Endothelial cell of umbilical vein (primary cell): Measurements from ENCODE around the gene GLP1R. TPM values are rescaled to one million over a fixed set of nuclear protein-coding genes. Genes with fewer than 3 reads are reported as not detected.

Experiments used
- BruUV-seq: library from RNA; stranded (reverse); fragments of 400-500 nt; replicated peaks from 2 replicates; lab custom pipeline; 2021; lab: Mats Ljungman, UMichigan
- CTCF ChIA-PET: fragments of 300-600, 350-600 bp; sonication (Branson Sonifier 250); formaldehyde crosslinking; loops from one replicate; lab custom pipeline; 2021; ENCODE audit warnings: antibody characterized with exemption, inconsistent platforms; lab: Charles Lee
- POLR2A ChIA-PET: fragments of 300-600, 350-600 bp; sonication (Branson Sonifier 250); formaldehyde crosslinking; loops from one replicate; lab custom pipeline; 2021; ENCODE audit warnings: antibody characterized with exemption, inconsistent platforms; lab: Charles Lee
- DNase-seq: peaks from one replicate; pipeline ENCODE4 v3.0.0-alpha.2; 2011; ENCODE audit warnings: low read depth, low spot score
- FAIRE-seq: peaks from 2 replicates; lab custom pipeline; 2011; peaks lifted over from hg19 to GRCh38; lab: Jason Lieb, UNC
- H2AFZ ChIP-seq: 2 replicates; pipeline ENCODE4 v1.6.0; 2012; ENCODE audit warnings: low read depth, low read length, control low read depth, inconsistent platforms
- H3K27ac ChIP-seq: 2 replicates; pipeline ENCODE4 v1.5.1; 2011; ENCODE audit warnings: low read depth, mild to moderate bottlenecking, control low read depth, low read length, moderate library complexity; ENCODE audit not compliant: insufficient read depth
- H3K27me3 ChIP-seq, 2 experiments: 2 replicates each; pipeline versions ENCODE4 v1.6.0 to v1.6.1; 2011; ENCODE audit warnings: low read length in 2 of 2, mixed read lengths in 1 of 2; ENCODE audit not compliant: control insufficient read depth in 2 of 2, insufficient read depth in 2 of 2
- H3K36me3 ChIP-seq, 2 experiments: 2 replicates in 1 of 2; 3 replicates in 1 of 2; pipeline ENCODE4 v1.5.1; 2011; ENCODE audit warnings: low read length in 2 of 2, mild to moderate bottlenecking in 1 of 2, moderate library complexity in 1 of 2; ENCODE audit not compliant: control insufficient read depth in 2 of 2, insufficient read depth in 2 of 2; ENCODE audit errors: extremely low read depth in 1 of 2
- H3K4me1 ChIP-seq: 3 replicates; pipeline ENCODE4 v1.5.1; 2011; ENCODE audit warnings: mild to moderate bottlenecking, low read length; ENCODE audit not compliant: control insufficient read depth, insufficient read depth; ENCODE audit errors: extremely low read depth
- H3K4me2 ChIP-seq: 2 replicates; pipeline ENCODE4 v1.6.1; 2011; ENCODE audit warnings: low read length, control low read depth, mixed read lengths; ENCODE audit not compliant: insufficient read depth
- H3K4me3 ChIP-seq, 3 experiments: fragments of 200-600 bp in 1 of 3; sonication (generic), shearing (Covaris generic) in 1 of 3; replicated peaks in 1 of 3; 2 replicates each; pipeline ENCODE4 v1.5.1; 2011 to 2016; ENCODE audit warnings: control low read depth in 3 of 3, low read length in 3 of 3, mild to moderate bottlenecking in 2 of 3, inconsistent platforms in 1 of 3, low read depth in 1 of 3, moderate library complexity in 1 of 3; ENCODE audit not compliant: insufficient read depth in 1 of 3
- H3K79me2 ChIP-seq: 2 replicates; pipeline ENCODE4 v1.6.0; 2012; ENCODE audit warnings: low read length, inconsistent platforms; ENCODE audit not compliant: control insufficient read depth, insufficient read depth
- H3K9ac ChIP-seq: replicated peaks from 2 replicates; pipeline ENCODE3; 2011; ENCODE audit warnings: low read length, control low read depth; ENCODE audit not compliant: insufficient read depth; ENCODE audit errors: extremely low read depth
- H3K9me1 ChIP-seq: replicated peaks from 3 replicates; pipeline ENCODE4 v1.6.0; 2011; ENCODE audit warnings: mild to moderate bottlenecking, low read length; ENCODE audit not compliant: control insufficient read depth, insufficient read depth; ENCODE audit errors: extremely low read depth
- H3K9me3 ChIP-seq: replicated peaks from 2 replicates; pipeline ENCODE4 v1.5.1; 2012; ENCODE audit warnings: low read length, inconsistent platforms; ENCODE audit not compliant: control insufficient read depth, insufficient read depth
- H4K20me1 ChIP-seq: replicated peaks from 2 replicates; pipeline ENCODE3; 2011; ENCODE audit warnings: mild to moderate bottlenecking, low read length; ENCODE audit not compliant: control insufficient read depth, insufficient read depth; ENCODE audit errors: extremely low read depth
- CTCF ChIP-seq, 2 donors: IDR thresholded peaks; 1 replicate in 1 of 2; 2 replicates in 1 of 2; pipeline ENCODE4 v1.5.1; 2011; ENCODE audit warnings: low read length in 2 of 2, mild to moderate bottlenecking in 2 of 2, moderate library complexity in 2 of 2, control low read depth in 1 of 2, inconsistent platforms in 1 of 2, low read depth in 1 of 2; ENCODE audit not compliant: insufficient read depth in 1 of 2; ENCODE audit errors: extremely low read depth in 1 of 2
- EZH2 ChIP-seq: IDR thresholded peaks from 2 replicates; pipeline ENCODE4 v1.6.1; 2012; ENCODE audit warnings: borderline replicate concordance, low read depth, mild to moderate bottlenecking, moderate library complexity, low read length, inconsistent platforms; ENCODE audit not compliant: severe bottlenecking
- FOS ChIP-seq: IDR thresholded peaks from 2 replicates; pipeline ENCODE4 v1.6.1; 2011; ENCODE audit warnings: mild to moderate bottlenecking, low read length, moderate library complexity, borderline replicate concordance; ENCODE audit not compliant: insufficient read depth
- GATA2 ChIP-seq: IDR thresholded peaks from 2 replicates; pipeline ENCODE4 v1.7.0; 2011; ENCODE audit warnings: low read depth, mild to moderate bottlenecking, moderate library complexity, mixed read lengths, low read length; ENCODE audit not compliant: insufficient read length, insufficient read depth
- JUN ChIP-seq: IDR thresholded peaks from 2 replicates; pipeline ENCODE4 v1.6.1; 2011; ENCODE audit warnings: borderline replicate concordance, low read depth; ENCODE audit not compliant: insufficient read length, insufficient read depth
- MYC ChIP-seq: IDR thresholded peaks from one replicate; pipeline ENCODE4 v1.6.1; 2011; ENCODE audit warnings: mild to moderate bottlenecking, low read depth, low read length
- POLR2A ChIP-seq: IDR thresholded peaks from 2 replicates; pipeline ENCODE4 v1.6.1; 2012; ENCODE audit warnings: low read depth, mild to moderate bottlenecking, control low read depth, low read length
- POLR2AphosphoS5 ChIP-seq: IDR thresholded peaks from 2 replicates; pipeline ENCODE4 v1.6.1; 2012; ENCODE audit warnings: low read depth, mild to moderate bottlenecking, control low read depth, low read length, moderate library complexity; ENCODE audit not compliant: insufficient read depth
- dilution Hi-C: fragments of 300-500 bp; cut with MboI; formaldehyde crosslinking; loops from one replicate; pipeline ENCODE4 v1.15.0; 2019; ENCODE audit warnings: low sequenced_read_pairs; ENCODE audit not compliant: extremely low pct_ligation_motif_present
- intact Hi-C: fragments of 100-400 bp; cut with micrococcal nuclease; formaldehyde crosslinking; loops from one replicate; pipeline ENCODE4 v1.10.0; 2022
- polyA plus RNA-seq, 4 experiments: library from polyadenylated mRNA; depleted of rRNA in 3 of 4; stranded (reverse) in 3 of 4; unstranded in 1 of 4; fragments of >200 nt; gene quantifications; 2 replicates each; pipeline versions ENCODE4 v1.2.1 to v1.2.3, GENCODE V29; 2011 to 2012; ENCODE audit warnings: missing spikeins in 1 of 4
- total RNA-seq: library from RNA; stranded (reverse); gene quantifications from 2 replicates; pipeline ENCODE4 v1.2.3, GENCODE V29; 2021
- TF ChIP-seq, protein P1 (sequence below): IDR thresholded peaks from 2 replicates; pipeline ENCODE4 v1.6.1; 2011; ENCODE audit not compliant: insufficient read depth, insufficient read length

The GLP1R gene
- total and polyA plus RNA-seq, 2 donors (not counting 3 experiments of a cell fraction or from before 2014, with no cell fraction given): not detected

DNA sequence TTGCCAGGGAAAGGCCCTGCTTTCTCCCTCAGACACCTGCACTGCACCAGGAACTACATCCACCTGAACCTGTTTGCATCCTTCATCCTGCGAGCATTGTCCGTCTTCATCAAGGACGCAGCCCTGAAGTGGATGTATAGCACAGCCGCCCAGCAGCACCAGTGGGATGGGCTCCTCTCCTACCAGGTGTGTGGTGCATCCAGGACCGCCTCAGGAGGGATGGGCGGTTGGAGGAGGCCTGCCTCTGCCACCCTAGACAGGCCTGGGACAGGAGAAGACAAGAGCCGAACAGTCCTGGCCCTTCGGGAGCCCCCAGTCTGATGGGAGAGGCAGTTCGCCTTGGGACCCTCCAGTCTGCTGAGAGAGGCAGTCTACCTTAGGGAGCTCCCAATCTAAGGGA, 24.2 kb downstream of the GLP1R start:
- no peaks in the 10 kb centered on the region for H4K20me1 ChIP-seq
- H3K9ac ChIP-seq: no peak overlapping the region
- CTCF ChIA-PET: interaction anchor here (0.7 kb wide), 1 partner anchor 15 kb away, joined by 3 read pairs; no protein-coding TSS in a partner anchor
- H3K4me3 ChIP-seq: no peak overlapping the region
- FAIRE-seq (no peak), DNase-seq (no peak)
- no TSS peak for BruUV-seq
- H3K27ac ChIP-seq: no peak overlapping the region
- intact Hi-C loops (no loop called here), dilution Hi-C loops (no loop called here)
- no peaks in the 10 kb centered on the region for H3K9me3 ChIP-seq
- H3K4me1 ChIP-seq: no peaks in the 10 kb centered on the region
- no peak overlapping the region for H3K4me2 ChIP-seq
- TF ChIP-seq POLR2A: no peak
- TF ChIP-seq JUN: no peak
- TF ChIP-seq EZH2: no peak
- no peak for TF ChIP-seq POLR2AphosphoS5
- no peak for TF ChIP-seq MYC
- TF ChIP-seq, protein P1, sequence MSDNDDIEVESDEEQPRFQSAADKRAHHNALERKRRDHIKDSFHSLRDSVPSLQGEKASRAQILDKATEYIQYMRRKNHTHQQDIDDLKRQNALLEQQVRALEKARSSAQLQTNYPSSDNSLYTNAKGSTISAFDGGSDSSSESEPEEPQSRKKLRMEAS: no peak
- TF ChIP-seq GATA2: no peak
- TF ChIP-seq CTCF (IDR thresholded peaks at IDR 0.05; ENCODE audit: extremely low read depth in 1 of 2, insufficient read depth in 1 of 2, low read depth in 1 of 2, low read length in 2 of 2): no peak
- TF ChIP-seq FOS: no peak
- no peaks in the 10 kb centered on the region for H3K79me2 ChIP-seq
- H3K27me3 ChIP-seq: no peaks in the 10 kb centered on the region
- no peaks in the 10 kb centered on the region for H3K9me1 ChIP-seq
- H3K36me3 ChIP-seq: no peaks in the 10 kb centered on the region
- H2AFZ ChIP-seq: no peak overlapping the region
- POLR2A ChIA-PET: no interaction called here
